BE2C (cell line): ENCODE data around the gene POLRMT.

Experiments
- DNase-seq: peaks from one replicate; pipeline ENCODE4 v3.0.0-alpha.2; 2020
- H3K27me3 ChIP-seq: fragments of 250-450 bp; sonication (Bioruptor Pico); 2 replicates; pipeline ENCODE4 v1.5.1; 2020; ENCODE audit warnings: mild to moderate bottlenecking
- H3K36me3 ChIP-seq: fragments of 250-450 bp; sonication (Bioruptor Pico); 2 replicates; pipeline ENCODE4 v1.5.1; 2020; ENCODE audit warnings: mild to moderate bottlenecking
- H3K4me1 ChIP-seq: fragments of 250-450 bp; sonication (Bioruptor Pico); 2 replicates; pipeline ENCODE4 v1.5.1; 2020
- H3K4me3 ChIP-seq: 2 replicates; pipeline ENCODE4 v1.5.1; 2011; ENCODE audit warnings: low read depth, low read length
- H3K9me3 ChIP-seq: fragments of 250-450 bp; sonication (Bioruptor Pico); 2 replicates; pipeline ENCODE4 v1.5.1; 2020
- CTCF ChIP-seq: IDR thresholded peaks from 2 replicates; pipeline ENCODE4 v1.5.1; 2012; ENCODE audit warnings: mild to moderate bottlenecking, low read depth, low read length

POLRMT gene

GRCh38 chr19:653425-653824 lies 20.1 kb upstream of the POLRMT start:
- peaks cover 73% of the 10 kb centered on the region for H3K36me3 ChIP-seq
- no peaks in the 10 kb centered on the region for H3K27me3 ChIP-seq
- H3K9me3 ChIP-seq = no peaks in the 10 kb centered on the region
- no peaks in the 10 kb centered on the region for H3K4me1 ChIP-seq
- no peak overlapping the region for H3K4me3 ChIP-seq
- TF ChIP-seq CTCF = no peak
- no peak for DNase-seq

DNA sequence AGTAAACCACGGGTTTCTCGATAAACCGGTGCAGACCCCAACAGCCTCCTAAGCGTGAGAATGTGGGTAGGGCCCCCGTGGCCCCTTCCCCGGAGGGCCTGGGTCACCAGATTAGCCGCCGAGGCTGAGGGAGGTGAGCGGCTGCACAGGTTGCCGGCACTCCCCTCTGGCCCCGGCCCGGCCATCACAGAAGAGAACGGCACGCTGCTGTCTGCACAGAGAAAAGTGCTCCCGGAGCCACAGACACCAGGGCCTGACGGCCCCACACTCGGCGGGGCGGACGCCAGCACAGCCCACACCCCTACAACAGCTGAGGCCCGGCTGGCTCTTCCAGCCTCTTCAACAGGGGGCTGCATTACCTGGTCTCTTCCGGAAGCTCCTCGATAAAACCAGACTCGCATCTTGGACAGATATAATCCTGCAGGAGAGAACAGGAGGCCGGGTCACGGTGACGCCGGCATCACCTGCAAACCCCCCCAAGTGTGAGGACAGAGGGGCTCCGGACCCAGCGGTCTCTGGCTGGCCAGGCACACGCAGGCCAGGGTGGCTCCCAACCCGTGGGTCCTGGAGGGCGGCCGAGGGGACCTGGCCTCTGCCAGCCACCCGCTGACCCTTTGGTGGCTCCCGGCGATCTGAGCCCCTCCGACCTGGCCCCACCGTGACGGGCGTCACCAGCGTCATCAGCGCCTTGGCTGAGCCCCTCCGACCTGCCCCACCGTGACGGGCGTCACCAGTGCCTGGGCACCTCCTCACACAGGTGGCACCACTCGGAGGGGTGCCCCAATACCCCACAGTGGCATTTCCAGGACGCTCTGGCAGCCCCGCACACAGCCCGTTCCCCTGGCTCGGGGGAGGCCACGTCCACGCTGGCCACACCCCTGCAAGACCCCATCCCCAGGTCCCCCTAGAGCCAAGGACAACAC lies 19.4 kb upstream of the POLRMT start:
- no peak for TF ChIP-seq CTCF
- DNase-seq = no peak
- Histone ChIP-seq H3K36me3 (peaks cover 72% of the 10 kb centered on the region), H3K4me3 (no peak overlapping the region), H3K27me3 (no peaks in the 10 kb centered on the region), H3K4me1 (no peaks in the 10 kb centered on the region), H3K9me3 (no peaks in the 10 kb centered on the region)

GRCh38 chr19:651991-652390 lies 18.7 kb upstream of the POLRMT start:
- Histone ChIP-seq H3K4me1 (no peaks in the 10 kb centered on the region), H3K36me3 (peaks cover 74% of the 10 kb centered on the region), H3K4me3 (no peak overlapping the region), H3K27me3 (no peaks in the 10 kb centered on the region), H3K9me3 (no peaks in the 10 kb centered on the region)
- DNase-seq = no peak
- TF ChIP-seq CTCF = no peak

DNA sequence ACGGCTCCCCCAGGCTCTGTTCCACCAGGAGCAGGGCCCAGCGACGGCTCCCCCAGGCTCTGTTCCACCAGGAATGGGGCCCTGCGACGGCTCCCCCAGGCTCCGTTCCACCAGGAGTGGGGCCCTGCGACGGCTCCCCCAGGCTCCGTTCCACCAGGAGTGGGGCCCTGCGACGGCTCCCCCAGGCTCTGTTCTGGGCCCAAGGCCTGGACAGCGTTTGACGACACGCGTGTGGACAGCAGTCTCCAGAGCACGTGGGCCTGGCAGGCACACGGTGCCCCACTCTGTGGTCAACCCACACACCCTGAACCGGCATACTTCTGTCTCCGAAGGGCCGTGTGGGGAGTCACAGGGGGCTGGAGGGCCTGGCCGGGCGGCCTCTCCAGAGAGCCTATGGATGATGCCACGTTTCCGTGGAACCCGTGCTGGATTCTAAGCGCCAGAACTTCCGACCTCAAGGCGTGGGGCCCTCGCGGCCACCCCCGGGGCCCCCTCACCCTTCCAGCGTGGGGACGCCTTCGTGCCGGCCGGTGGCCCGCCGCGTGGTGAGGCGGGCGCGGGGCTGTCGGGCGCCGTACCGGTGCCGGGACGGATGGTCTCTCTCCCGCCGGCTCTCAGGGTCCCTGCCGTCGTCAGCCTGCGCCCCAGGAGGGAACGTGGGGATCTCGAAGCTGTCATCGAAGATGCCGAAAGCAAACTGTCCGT lies 17.9 kb upstream of the POLRMT start:
- no peak for TF ChIP-seq CTCF
- peaks cover 75% of the 10 kb centered on the region for H3K36me3 ChIP-seq
- DNase-seq = no peak

DNA sequence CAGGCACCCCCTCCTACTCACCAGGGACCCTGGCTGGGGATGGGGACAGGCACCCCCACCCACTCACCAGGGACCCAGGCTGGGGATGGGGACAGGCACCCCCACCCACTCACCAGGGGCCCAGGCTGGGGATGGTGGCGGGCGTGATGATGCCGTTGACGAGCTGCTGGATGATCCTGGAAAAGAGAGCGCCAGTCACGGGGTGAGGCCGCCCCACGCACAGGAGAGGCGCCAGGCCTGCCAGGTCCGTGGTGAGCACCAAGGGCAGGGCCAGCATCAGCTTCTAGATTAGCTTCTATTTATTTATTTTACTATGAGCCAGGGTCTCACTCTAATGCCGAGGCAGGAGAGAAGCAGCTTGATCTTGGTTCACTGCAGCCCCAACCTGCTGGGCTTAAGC lies 16.8 kb upstream of the POLRMT start:
- Histone ChIP-seq H3K4me3 (no peak overlapping the region), H3K4me1 (no peaks in the 10 kb centered on the region), H3K9me3 (no peaks in the 10 kb centered on the region), H3K27me3 (no peaks in the 10 kb centered on the region), H3K36me3 (peaks cover 81% of the 10 kb centered on the region)
- no peak for TF ChIP-seq CTCF
- no peak for DNase-seq

More for the DNA sequence above, 17.9 kb upstream of the POLRMT start:
- H3K27me3 ChIP-seq = no peaks in the 10 kb centered on the region
- no peak overlapping the region for H3K4me3 ChIP-seq
- H3K9me3 ChIP-seq = no peaks in the 10 kb centered on the region
- no peaks in the 10 kb centered on the region for H3K4me1 ChIP-seq
